Liver (tissue), 3 donors: ENCODE measurements around the gene NCAM1.

Experiments
- RAD21 ChIP-seq, 2 donors: IDR thresholded peaks; 2 replicates each; pipeline ENCODE4 v1.6.1; 2016; ENCODE audit warnings: antibody characterized with exemption in 2 of 2, mild to moderate bottlenecking in 2 of 2
- TF ChIP-seq, protein P1 (sequence below): fragments of 150-350 bp; IDR thresholded peaks from 2 replicates; pipeline ENCODE4 v1.5.1; 2017; ENCODE audit warnings: improper control_type of control experiment, low read depth, low read length; ENCODE audit not compliant: missing input control
- TF ChIP-seq, protein P2 (sequence below): IDR thresholded peaks from 2 replicates; pipeline ENCODE4 v1.6.1; 2016; ENCODE audit warnings: antibody characterized with exemption
- donor health status: healthy.
- donor health status: healthy.

DNA sequence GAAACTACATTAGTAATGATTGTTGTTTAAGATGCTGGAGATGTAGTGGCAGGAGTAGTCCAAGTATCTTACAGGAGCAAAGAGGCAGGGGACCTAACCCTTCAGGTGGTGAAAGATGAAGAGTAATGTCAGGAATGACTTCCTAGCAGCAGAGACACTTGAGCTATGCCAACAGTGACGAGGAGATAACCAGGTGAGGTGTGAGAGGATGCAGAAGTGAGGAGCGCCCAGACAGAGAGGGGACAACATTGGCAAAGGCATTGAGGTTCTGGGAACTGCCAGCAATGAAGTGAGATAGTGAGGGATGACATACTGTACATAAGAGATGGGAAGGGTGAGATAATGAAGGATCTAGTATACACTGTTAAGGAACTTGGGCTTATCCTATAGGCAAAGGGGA lies 95.8 kb downstream of the NCAM1 start:
- TF ChIP-seq, protein P1, sequence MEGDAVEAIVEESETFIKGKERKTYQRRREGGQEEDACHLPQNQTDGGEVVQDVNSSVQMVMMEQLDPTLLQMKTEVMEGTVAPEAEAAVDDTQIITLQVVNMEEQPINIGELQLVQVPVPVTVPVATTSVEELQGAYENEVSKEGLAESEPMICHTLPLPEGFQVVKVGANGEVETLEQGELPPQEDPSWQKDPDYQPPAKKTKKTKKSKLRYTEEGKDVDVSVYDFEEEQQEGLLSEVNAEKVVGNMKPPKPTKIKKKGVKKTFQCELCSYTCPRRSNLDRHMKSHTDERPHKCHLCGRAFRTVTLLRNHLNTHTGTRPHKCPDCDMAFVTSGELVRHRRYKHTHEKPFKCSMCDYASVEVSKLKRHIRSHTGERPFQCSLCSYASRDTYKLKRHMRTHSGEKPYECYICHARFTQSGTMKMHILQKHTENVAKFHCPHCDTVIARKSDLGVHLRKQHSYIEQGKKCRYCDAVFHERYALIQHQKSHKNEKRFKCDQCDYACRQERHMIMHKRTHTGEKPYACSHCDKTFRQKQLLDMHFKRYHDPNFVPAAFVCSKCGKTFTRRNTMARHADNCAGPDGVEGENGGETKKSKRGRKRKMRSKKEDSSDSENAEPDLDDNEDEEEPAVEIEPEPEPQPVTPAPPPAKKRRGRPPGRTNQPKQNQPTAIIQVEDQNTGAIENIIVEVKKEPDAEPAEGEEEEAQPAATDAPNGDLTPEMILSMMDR: no peak
- TF ChIP-seq RAD21 (IDR thresholded peaks at IDR 0.05): no peak
- TF ChIP-seq, protein P2, sequence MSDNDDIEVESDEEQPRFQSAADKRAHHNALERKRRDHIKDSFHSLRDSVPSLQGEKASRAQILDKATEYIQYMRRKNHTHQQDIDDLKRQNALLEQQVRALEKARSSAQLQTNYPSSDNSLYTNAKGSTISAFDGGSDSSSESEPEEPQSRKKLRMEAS: no peak
